DMS 273 (cell line): ENCODE measurements around the gene RAD51B.
"Not testable (repeated sequence)": the region's sequence is repeated elsewhere in the genome, so short reads cannot be mapped to it uniquely, and the experiment has no call there.

Experiments used
- DNase-seq: peaks from one replicate; lab custom pipeline; 2025; ENCODE audit not compliant: unreplicated experiment; lab: John Stamatoyannopoulos, UW

The RAD51B gene

GRCh38 chr14:67819563-67820421 is at the start of gene RAD51B:
Gene RAD51B (plus strand): TSS chr14:67819779.
- DNase-seq = peak; percentile 94

GRCh38 chr14:67773844-67774377 is 45.7 kb upstream of the RAD51B start:
- no peak for DNase-seq

GRCh38 chr14:67776653-67777322 is 42.8 kb upstream of the RAD51B start:
- no peak for DNase-seq

- DNase-seq = no peak
Measured at GRCh38 chr14:67778792-67779191, 40.8 kb upstream of the RAD51B start.

- no peak for DNase-seq
Measured at GRCh38 chr14:67782090-67782489, 37.5 kb upstream of the RAD51B start.

GRCh38 chr14:67784244-67784823 is 35.2 kb upstream of the RAD51B start:
- DNase-seq = no peak

- no peak for DNase-seq
Measured at GRCh38 chr14:67785270-67786109, 34.1 kb upstream of the RAD51B start.

- no peak for DNase-seq
Measured at GRCh38 chr14:67787673-67788072, 31.9 kb upstream of the RAD51B start.

GRCh38 chr14:67798731-67799130 is 20.8 kb upstream of the RAD51B start:
- no peak for DNase-seq

- no peak for DNase-seq
Measured at GRCh38 chr14:67800743-67801142, 18.8 kb upstream of the RAD51B start.

- DNase-seq = no peak
Measured at GRCh38 chr14:67806246-67806645, 13.3 kb upstream of the RAD51B start.

- no peak for DNase-seq
Measured at GRCh38 chr14:67814821-67815220, 4.8 kb upstream of the RAD51B start.

GRCh38 chr14:67815573-67816225 is 3.9 kb upstream of the RAD51B start:
- peak; percentile 52 for DNase-seq

GRCh38 chr14:67816326-67817002 is 3.1 kb upstream of the RAD51B start, which contains the start of gene ZFYVE26:
Gene ZFYVE26 (minus strand): TSS chr14:67816590. CDS start chr14:67815963, 627 bp downstream.
- peak; percentile 99 for DNase-seq

GRCh38 chr14:67817750-67818438 is 1.7 kb upstream of the RAD51B start:
- DNase-seq = no peak

GRCh38 chr14:67818476-67818875 is 1.1 kb upstream of the RAD51B start:
- DNase-seq = not testable (repeated sequence)

GRCh38 chr14:67820428-67820971 is 921 bp downstream of the RAD51B start:
- DNase-seq = peak; percentile 13

GRCh38 chr14:67821121-67821520 is 1.5 kb downstream of the RAD51B start:
- no peak for DNase-seq

- DNase-seq = no peak
Measured at GRCh38 chr14:67831113-67831512, 11.5 kb downstream of the RAD51B start.
